HepG2 (cell line): Measurements from ENCODE around the gene SETD2. TPM values are rescaled to one million over a fixed set of nuclear protein-coding genes. Genes with fewer than 3 reads are reported as not detected.

Experiments
- ATAC-seq: fragments of 200-7000 bp; cut with Tn5 transposase; 3 replicates; pipeline ENCODE4 v1.9.1; 2020; ENCODE audit warnings: mild to moderate bottlenecking, moderate library complexity
- BruUV-seq: library from RNA; stranded (reverse); fragments of 400-500 nt; replicated peaks from 2 replicates; lab custom pipeline; 2021; lab: Mats Ljungman, UMichigan
- CTCF ChIA-PET: fragments of 300-600 bp; formaldehyde crosslinking; extraction: SDS; loops from one replicate; lab custom pipeline; 2021; ENCODE audit warnings: low total read pairs, inconsistent platforms, low intra/inter-chr PET ratio; lab: Yijun Ruan, JAX
- POLR2A ChIA-PET: fragments of 350-600 bp; sonication (Branson Sonifier 250); formaldehyde crosslinking; loops from one replicate; lab custom pipeline; 2020; ENCODE audit warnings: antibody characterized with exemption, inconsistent platforms; lab: Yijun Ruan, JAX
- DNase-seq: peaks from one replicate; pipeline ENCODE4 v3.0.0-alpha.2; 2015; ENCODE audit warnings: low spot score
- FAIRE-seq: peaks from 3 replicates; lab custom pipeline; 2011; peaks lifted over from hg19 to GRCh38; lab: Jason Lieb, UNC
- H2AFZ ChIP-seq: one replicate; pipeline ENCODE4 v1.6.1; 2011; ENCODE audit warnings: low read length, inconsistent platforms
- H3K27ac ChIP-seq: fragments of 300-600 bp; 3 replicates; pipeline ENCODE4 v1.8.0; 2011; ENCODE audit warnings: mixed run types, mild to moderate bottlenecking, mixed read lengths, low read length, inconsistent platforms; ENCODE audit not compliant: insufficient read depth; ENCODE audit errors: extremely low read length
- H3K27me3 ChIP-seq, 2 experiments: fragments of 200-600 bp in 1 of 2; 2 replicates in 1 of 2; 3 replicates in 1 of 2; pipeline versions ENCODE4 v1.6.0 to v1.8.0; 2011; ENCODE audit warnings: low read length in 2 of 2, mild to moderate bottlenecking in 2 of 2, moderate library complexity in 2 of 2, inconsistent platforms in 1 of 2; ENCODE audit not compliant: insufficient read depth in 2 of 2, control insufficient read depth in 1 of 2
- H3K36me3 ChIP-seq, 2 experiments: fragments of 200-600 bp in 1 of 2; replicated peaks in 1 of 2; 2 replicates in 1 of 2; 3 replicates in 1 of 2; pipeline versions ENCODE4 v1.5.1 to v1.8.0; 2011; ENCODE audit warnings: low read length in 2 of 2, inconsistent platforms in 1 of 2; ENCODE audit not compliant: insufficient read depth in 2 of 2, control insufficient read depth in 1 of 2
- H3K4me1 ChIP-seq: 2 replicates; pipeline ENCODE4 v1.5.1; 2012; ENCODE audit warnings: low read length, inconsistent platforms; ENCODE audit not compliant: insufficient read depth
- H3K4me2 ChIP-seq: 2 replicates; pipeline ENCODE4 v1.6.0; 2011; ENCODE audit warnings: low read depth, low read length, inconsistent platforms
- H3K4me3 ChIP-seq, 3 experiments: fragments of 200-600 bp in 1 of 3; sonication (generic), shearing (Covaris generic) in 1 of 3; replicated peaks in 1 of 3; 2 replicates each; pipeline ENCODE4 v1.5.1; 2011 to 2016; ENCODE audit warnings: low read length in 3 of 3, inconsistent platforms in 2 of 3, low read depth in 2 of 3, mild to moderate bottlenecking in 2 of 3, control low read depth in 1 of 3, mixed read lengths in 1 of 3; ENCODE audit not compliant: insufficient read depth in 1 of 3
- H3K79me2 ChIP-seq: one replicate; pipeline ENCODE4 v1.6.1; 2011; ENCODE audit warnings: low read length, inconsistent platforms; ENCODE audit not compliant: insufficient read depth
- H3K9ac ChIP-seq: 2 replicates; pipeline ENCODE4 v1.6.0; 2011; ENCODE audit warnings: mild to moderate bottlenecking, low read depth, low read length, inconsistent platforms; ENCODE audit not compliant: insufficient read depth
- H3K9me3 ChIP-seq: 2 replicates; pipeline ENCODE4 v1.5.1; 2012; ENCODE audit warnings: mild to moderate bottlenecking, low read length
- H4K20me1 ChIP-seq: 2 replicates; pipeline ENCODE4 v1.6.0; 2011; ENCODE audit warnings: inconsistent platforms, mild to moderate bottlenecking, low read length, moderate library complexity; ENCODE audit not compliant: insufficient read depth
- ATM ChIP-seq: fragments of 450-650 bp; IDR thresholded peaks from 2 replicates; pipeline ENCODE4 v1.7.1; 2017; ENCODE audit warnings: mild to moderate bottlenecking, borderline replicate concordance
- CC2D1A ChIP-seq: sonication (generic); formaldehyde crosslinking; IDR thresholded peaks from 2 replicates; pipeline ENCODE4 v1.8.1; 2023; ENCODE audit warnings: mild to moderate bottlenecking, missing genetic modification reagents
- ELF4 ChIP-seq: sonication (generic); formaldehyde crosslinking; IDR thresholded peaks from 2 replicates; pipeline ENCODE4 v1.5.0; 2020; ENCODE audit warnings: missing genetic modification reagents, mild to moderate bottlenecking, moderate library complexity, borderline replicate concordance
- FOXA1 ChIP-seq, 2 experiments: fragments of 450-650 bp in 1 of 2; sonication (generic) in 1 of 2; formaldehyde crosslinking in 1 of 2; IDR thresholded peaks; 2 replicates each; pipeline versions ENCODE4 v1.4.0 to v1.6.1; 2016 to 2020; ENCODE audit warnings: missing genetic modification reagents in 1 of 2
- HNF4G ChIP-seq, 2 experiments: sonication (generic) in 1 of 2; formaldehyde crosslinking in 1 of 2; IDR thresholded peaks; 2 replicates each; pipeline versions ENCODE4 v1.4.0 to v1.6.1; 2011 to 2020; ENCODE audit warnings: borderline replicate concordance in 2 of 2, low read depth in 2 of 2, mild to moderate bottlenecking in 2 of 2, low read length in 1 of 2, missing genetic modification reagents in 1 of 2, moderate library complexity in 1 of 2
- PTBP1 ChIP-seq: fragments of 200-400 bp; formaldehyde crosslinking; IDR thresholded peaks from 2 replicates; pipeline ENCODE4 v1.6.1; 2018; ENCODE audit warnings: low read length, low read depth; ENCODE audit not compliant: poor library complexity, severe bottlenecking
- SAFB2 ChIP-seq: sonication (generic); formaldehyde crosslinking; IDR thresholded peaks from 2 replicates; pipeline ENCODE4 v1.5.1; 2020; ENCODE audit warnings: missing genetic modification reagents, low read depth, mild to moderate bottlenecking, borderline replicate concordance
- SCMH1 ChIP-seq: sonication (generic); formaldehyde crosslinking; IDR thresholded peaks from 2 replicates; pipeline ENCODE4 v1.9.0; 2021; ENCODE audit warnings: missing genetic modification reagents, mild to moderate bottlenecking, borderline replicate concordance
- ZFP82 ChIP-seq: sonication (generic); formaldehyde crosslinking; IDR thresholded peaks from 2 replicates; pipeline ENCODE4 v1.5.1; 2020; ENCODE audit warnings: mild to moderate bottlenecking, missing genetic modification reagents, borderline replicate concordance
- ZNF354B ChIP-seq: sonication (generic); formaldehyde crosslinking; IDR thresholded peaks from 2 replicates; pipeline ENCODE4 v1.8.0; 2022; ENCODE audit warnings: mild to moderate bottlenecking, missing genetic modification reagents
- ZNF547 ChIP-seq: sonication (generic); formaldehyde crosslinking; IDR thresholded peaks from 2 replicates; pipeline ENCODE4 v1.5.1; 2020; ENCODE audit warnings: mild to moderate bottlenecking, missing genetic modification reagents
- ZNF563 ChIP-seq: sonication (generic); formaldehyde crosslinking; IDR thresholded peaks from 2 replicates; pipeline ENCODE4 v1.8.0; 2022; ENCODE audit warnings: mild to moderate bottlenecking, moderate library complexity, missing genetic modification reagents
- ZNF7 ChIP-seq: IDR thresholded peaks from 2 replicates; pipeline ENCODE4 v1.6.1; 2016; ENCODE audit warnings: missing biosample characterization, missing genetic modification reagents
- ZNF788 ChIP-seq: sonication (generic); formaldehyde crosslinking; IDR thresholded peaks from 2 replicates; pipeline ENCODE4 v1.5.0; 2020; ENCODE audit warnings: mild to moderate bottlenecking, missing genetic modification reagents, borderline replicate concordance
- whole genome bisulfite sequencing: methylation state at CpG from one replicate; pipeline ENCODE4 v1.1.6; 2017; ENCODE audit warnings: low lambda C conversion rate; 5-methylcytosine and 5-hydroxymethylcytosine counted together
- in situ Hi-C: cut with HindIII; loops from 2 replicates; pipeline ENCODE4 v1.10.0; 2017; ENCODE audit warnings: low pct_unique_long_range_greater_than_20kb; ENCODE audit not compliant: extremely low pct_ligation_motif_present
- intact Hi-C: fragments of 100-400 bp; cut with micrococcal nuclease; formaldehyde crosslinking; loops from one replicate; pipeline ENCODE4 v1.10.0; 2022; ENCODE audit not compliant: unreplicated experiment
- polyA plus RNA-seq, 8 experiments: library from polyadenylated mRNA; depleted of rRNA in 3 of 8; stranded (reverse) in 7 of 8; unstranded in 1 of 8; fragments of >200 nt; fragmentation: Illumina TruSeq in 4 of 8; extraction: Trizol in 4 of 8; gene quantifications; 2 replicates each; pipeline versions ENCODE4 v1.2.1 to v1.2.3, GENCODE V29; 2011 to 2016; ENCODE audit warnings: low read depth in 4 of 8, missing spikeins in 1 of 8, mixed read lengths in 1 of 8; ENCODE audit not compliant: insufficient read depth in 1 of 8
- total RNA-seq, 5 experiments: library from RNA; depleted of rRNA; stranded (reverse); fragments of >200 nt; fragmentation: Illumina TruSeq; extraction: Trizol; gene quantifications; 2 replicates each; pipeline ENCODE4 v1.2.3, GENCODE V29; 2016; ENCODE audit warnings: low read depth in 1 of 5
- TF ChIP-seq, protein P1 (sequence below): sonication (generic); formaldehyde crosslinking; IDR thresholded peaks from 2 replicates; pipeline ENCODE4 v1.8.0; 2022; ENCODE audit warnings: mild to moderate bottlenecking, missing genetic modification reagents
- TF ChIP-seq, protein P2 (sequence below): sonication (generic); formaldehyde crosslinking; IDR thresholded peaks from 2 replicates; pipeline ENCODE4 v1.4.0; 2020; ENCODE audit warnings: missing genetic modification reagents, borderline replicate concordance
- TF ChIP-seq, protein P3 (sequence below): sonication (generic); formaldehyde crosslinking; IDR thresholded peaks from 2 replicates; pipeline ENCODE4 v1.5.0; 2020; ENCODE audit warnings: missing genetic modification reagents

The SETD2 gene
- total and polyA plus RNA-seq, 2 of the 13 experiments (the other 11 are each of a cell fraction or from before 2014, with no cell fraction given): 14.2 to 24.2 TPM

DNA sequence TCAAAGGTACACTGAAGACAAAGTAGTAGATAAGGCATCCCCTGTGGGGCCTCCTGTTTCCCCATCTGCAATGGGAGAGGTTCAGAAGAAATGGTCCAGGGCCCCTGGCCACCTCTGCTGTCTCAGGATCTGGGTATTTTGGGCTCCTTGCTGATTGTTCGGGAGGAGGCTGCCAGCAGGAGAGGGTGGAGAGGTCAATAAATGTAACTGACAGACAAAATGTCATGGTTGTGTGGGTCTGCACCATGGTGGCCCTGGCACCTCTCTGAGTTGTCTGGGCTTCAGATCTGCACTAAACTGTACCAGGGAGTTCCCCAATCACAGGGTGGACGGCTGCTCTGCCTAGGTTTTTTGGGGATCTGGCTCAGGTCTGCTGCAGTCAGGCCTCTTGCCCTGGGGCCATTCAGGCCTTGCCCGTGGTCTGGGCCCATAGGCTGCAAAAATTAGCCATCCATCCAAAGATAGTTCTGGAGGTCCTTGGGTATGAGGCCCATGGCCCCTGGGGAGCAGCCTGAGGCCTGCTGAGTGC lies 177.1 kb downstream of the SETD2 start:
- WGBS: no CpG with 5 or more reads among the region's 3 CpGs
- H3K27me3 ChIP-seq: no peaks in the 10 kb centered on the region
- in situ Hi-C loops (no loop called here), intact Hi-C loops (no loop called here)
- no peaks in the 10 kb centered on the region for H4K20me1 ChIP-seq
- H2AFZ ChIP-seq: no peak overlapping the region
- H3K4me1 ChIP-seq: peaks cover 18% of the 10 kb centered on the region
- H3K79me2 ChIP-seq: no peaks in the 10 kb centered on the region
- no peak for DNase-seq
- H3K4me2 ChIP-seq: no peak overlapping the region
- no TSS peak for BruUV-seq
- no peaks in the 10 kb centered on the region for H3K36me3 ChIP-seq
- TF ChIP-seq, protein P1, sequence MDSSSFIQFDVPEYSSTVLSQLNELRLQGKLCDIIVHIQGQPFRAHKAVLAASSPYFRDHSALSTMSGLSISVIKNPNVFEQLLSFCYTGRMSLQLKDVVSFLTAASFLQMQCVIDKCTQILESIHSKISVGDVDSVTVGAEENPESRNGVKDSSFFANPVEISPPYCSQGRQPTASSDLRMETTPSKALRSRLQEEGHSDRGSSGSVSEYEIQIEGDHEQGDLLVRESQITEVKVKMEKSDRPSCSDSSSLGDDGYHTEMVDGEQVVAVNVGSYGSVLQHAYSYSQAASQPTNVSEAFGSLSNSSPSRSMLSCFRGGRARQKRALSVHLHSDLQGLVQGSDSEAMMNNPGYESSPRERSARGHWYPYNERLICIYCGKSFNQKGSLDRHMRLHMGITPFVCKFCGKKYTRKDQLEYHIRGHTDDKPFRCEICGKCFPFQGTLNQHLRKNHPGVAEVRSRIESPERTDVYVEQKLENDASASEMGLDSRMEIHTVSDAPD (CRISPR knock-in tag): no peak
- TF ChIP-seq SCMH1 (CRISPR knock-in tag) (no peak), ZNF788 (CRISPR knock-in tag) (no peak), FOXA1 (IDR thresholded peaks at IDR 0.05) (no peak), FOXA1 (CRISPR knock-in tag; IDR thresholded peaks at IDR 0.05) (no peak), ZNF563 (no peak), ZNF547 (CRISPR knock-in tag) (no peak), PTBP1 (no peak), ELF4 (CRISPR knock-in tag) (no peak), ZFP82 (CRISPR knock-in tag) (no peak), ZNF7 (no peak), HNF4G (IDR thresholded peaks at IDR 0.05; ENCODE audit: borderline replicate concordance, low read depth, low read length) (no peak), HNF4G (CRISPR knock-in tag; IDR thresholded peaks at IDR 0.05; ENCODE audit: borderline replicate concordance, low read depth) (no peak), ATM (no peak), ZNF354B (CRISPR knock-in tag) (no peak), CC2D1A (CRISPR knock-in tag) (no peak), SAFB2 (CRISPR knock-in tag) (no peak)
- TF ChIP-seq, protein P2, sequence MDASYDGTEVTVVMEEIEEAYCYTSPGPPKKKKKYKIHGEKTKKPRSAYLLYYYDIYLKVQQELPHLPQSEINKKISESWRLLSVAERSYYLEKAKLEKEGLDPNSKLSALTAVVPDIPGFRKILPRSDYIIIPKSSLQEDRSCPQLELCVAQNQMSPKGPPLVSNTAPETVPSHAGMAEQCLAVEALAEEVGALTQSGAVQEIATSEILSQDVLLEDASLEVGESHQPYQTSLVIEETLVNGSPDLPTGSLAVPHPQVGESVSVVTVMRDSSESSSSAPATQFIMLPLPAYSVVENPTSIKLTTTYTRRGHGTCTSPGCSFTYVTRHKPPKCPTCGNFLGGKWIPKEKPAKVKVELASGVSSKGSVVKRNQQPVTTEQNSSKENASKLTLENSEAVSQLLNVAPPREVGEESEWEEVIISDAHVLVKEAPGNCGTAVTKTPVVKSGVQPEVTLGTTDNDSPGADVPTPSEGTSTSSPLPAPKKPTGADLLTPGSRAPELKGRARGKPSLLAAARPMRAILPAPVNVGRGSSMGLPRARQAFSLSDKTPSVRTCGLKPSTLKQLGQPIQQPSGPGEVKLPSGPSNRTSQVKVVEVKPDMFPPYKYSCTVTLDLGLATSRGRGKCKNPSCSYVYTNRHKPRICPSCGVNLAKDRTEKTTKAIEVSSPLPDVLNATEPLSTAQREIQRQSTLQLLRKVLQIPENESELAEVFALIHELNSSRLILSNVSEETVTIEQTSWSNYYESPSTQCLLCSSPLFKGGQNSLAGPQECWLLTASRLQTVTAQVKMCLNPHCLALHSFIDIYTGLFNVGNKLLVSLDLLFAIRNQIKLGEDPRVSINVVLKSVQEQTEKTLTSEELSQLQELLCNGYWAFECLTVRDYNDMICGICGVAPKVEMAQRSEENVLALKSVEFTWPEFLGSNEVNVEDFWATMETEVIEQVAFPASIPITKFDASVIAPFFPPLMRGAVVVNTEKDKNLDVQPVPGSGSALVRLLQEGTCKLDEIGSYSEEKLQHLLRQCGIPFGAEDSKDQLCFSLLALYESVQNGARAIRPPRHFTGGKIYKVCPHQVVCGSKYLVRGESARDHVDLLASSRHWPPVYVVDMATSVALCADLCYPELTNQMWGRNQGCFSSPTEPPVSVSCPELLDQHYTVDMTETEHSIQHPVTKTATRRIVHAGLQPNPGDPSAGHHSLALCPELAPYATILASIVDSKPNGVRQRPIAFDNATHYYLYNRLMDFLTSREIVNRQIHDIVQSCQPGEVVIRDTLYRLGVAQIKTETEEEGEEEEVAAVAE (CRISPR knock-in tag): no peak
- TF ChIP-seq, protein P3, sequence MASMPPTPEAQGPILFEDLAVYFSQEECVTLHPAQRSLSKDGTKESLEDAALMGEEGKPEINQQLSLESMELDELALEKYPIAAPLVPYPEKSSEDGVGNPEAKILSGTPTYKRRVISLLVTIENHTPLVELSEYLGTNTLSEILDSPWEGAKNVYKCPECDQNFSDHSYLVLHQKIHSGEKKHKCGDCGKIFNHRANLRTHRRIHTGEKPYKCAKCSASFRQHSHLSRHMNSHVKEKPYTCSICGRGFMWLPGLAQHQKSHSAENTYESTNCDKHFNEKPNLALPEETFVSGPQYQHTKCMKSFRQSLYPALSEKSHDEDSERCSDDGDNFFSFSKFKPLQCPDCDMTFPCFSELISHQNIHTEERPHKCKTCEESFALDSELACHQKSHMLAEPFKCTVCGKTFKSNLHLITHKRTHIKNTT (CRISPR knock-in tag): no peak
- no peak for FAIRE-seq
- H3K27ac ChIP-seq: no peak overlapping the region
- no peak overlapping the region for H3K4me3 ChIP-seq
- CTCF ChIA-PET: no interaction called here
- ATAC-seq: no peak
- POLR2A ChIA-PET: interaction anchor here (1.6 kb wide), 1 partner anchor 10 kb away, joined by 6 read pairs; the partner anchor contains the start of gene CCDC12
- no peak overlapping the region for H3K9ac ChIP-seq
- H3K9me3 ChIP-seq: no peaks in the 10 kb centered on the region
